VCaP (cell line): ENCODE data around the gene DDX19B.
"Not testable (repeated sequence)": the region's sequence is repeated elsewhere in the genome, so short reads cannot be mapped to it uniquely, and the experiment has no call there.

ENCODE experiments used
- H3K27ac ChIP-seq: fragments of 450-650 bp; 2 replicates; pipeline ENCODE4 v1.5.1; 2017
- CTCF ChIP-seq: fragments of 450-650 bp; conservative IDR thresholded peaks from 2 replicates; pipeline ENCODE4 v1.5.1; 2017; ENCODE audit warnings: mild to moderate bottlenecking, moderate library complexity

The DDX19B gene

DNA sequence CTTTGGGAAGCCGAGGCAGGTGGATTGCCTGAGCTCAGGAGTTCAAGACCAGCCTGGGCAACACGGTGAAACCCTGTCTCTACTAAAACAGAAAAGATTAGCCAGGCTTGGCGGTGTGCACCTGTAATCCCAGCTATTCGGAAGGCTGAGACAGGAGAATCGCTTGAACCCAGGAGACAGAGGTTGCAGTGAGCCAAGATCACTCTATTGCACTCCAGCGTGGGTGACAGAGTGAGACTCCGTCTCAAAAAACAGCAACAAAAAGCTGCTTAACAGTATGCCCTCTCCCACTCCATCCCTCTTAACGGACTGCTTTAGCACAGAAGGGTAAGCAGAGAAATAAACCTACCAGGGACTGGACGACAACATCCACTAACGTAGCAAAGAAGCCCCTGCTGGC is 31.1 kb upstream of the DDX19B start:
- not testable (repeated sequence) for H3K27ac ChIP-seq
- peak; percentile 29; the same call in 1 of the 2 replicates for TF ChIP-seq CTCF

DNA sequence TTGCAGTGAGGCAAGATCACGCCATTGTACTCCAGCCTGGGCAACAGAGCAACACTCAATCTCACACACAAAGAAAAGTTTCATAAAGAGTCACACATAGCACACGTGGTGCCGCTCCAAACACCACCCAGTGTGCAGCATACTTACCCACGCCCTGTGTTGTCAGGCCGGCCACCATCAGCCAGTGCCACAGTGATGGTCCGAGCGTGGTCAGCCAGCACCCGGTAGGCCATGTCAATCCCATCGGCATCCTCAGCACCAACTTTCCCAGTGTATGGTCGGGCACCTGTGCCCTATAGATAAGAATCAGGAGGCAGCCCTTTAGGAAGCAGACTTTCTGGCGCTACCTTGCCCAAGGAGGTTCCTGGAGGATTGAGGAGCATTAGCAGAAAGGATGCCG is 29.5 kb upstream of the DDX19B start:
- no peak for TF ChIP-seq CTCF
- H3K27ac ChIP-seq: no peak overlapping the region

- no peak for TF ChIP-seq CTCF
- H3K27ac ChIP-seq: no peak overlapping the region
Observed at GRCh38 chr16:70270176-70270575, 28.8 kb upstream of the DDX19B start.

GRCh38 chr16:70271696-70272095 is 27.3 kb upstream of the DDX19B start:
- H3K27ac ChIP-seq: no peak overlapping the region
- TF ChIP-seq CTCF: no peak

DNA sequence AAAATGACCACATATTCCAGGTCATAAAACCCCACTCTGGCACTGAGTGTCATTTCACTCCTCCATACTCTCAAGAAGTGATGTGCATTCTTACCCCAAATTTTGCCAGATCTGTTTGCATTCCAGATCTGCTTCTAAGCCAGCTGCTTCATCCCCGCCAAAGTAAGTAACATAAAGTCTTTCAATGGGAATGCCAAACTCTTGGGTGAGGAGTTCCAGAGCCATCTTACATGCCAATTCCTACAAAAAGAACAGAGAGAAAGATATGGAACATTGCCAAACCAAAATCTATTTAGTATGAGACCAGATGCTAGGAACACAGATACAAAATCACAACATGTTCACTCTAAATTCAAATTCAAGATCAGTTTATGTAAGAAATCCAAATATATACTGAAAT is 22.6 kb upstream of the DDX19B start:
- no peak for TF ChIP-seq CTCF
- no peak overlapping the region for H3K27ac ChIP-seq

DNA sequence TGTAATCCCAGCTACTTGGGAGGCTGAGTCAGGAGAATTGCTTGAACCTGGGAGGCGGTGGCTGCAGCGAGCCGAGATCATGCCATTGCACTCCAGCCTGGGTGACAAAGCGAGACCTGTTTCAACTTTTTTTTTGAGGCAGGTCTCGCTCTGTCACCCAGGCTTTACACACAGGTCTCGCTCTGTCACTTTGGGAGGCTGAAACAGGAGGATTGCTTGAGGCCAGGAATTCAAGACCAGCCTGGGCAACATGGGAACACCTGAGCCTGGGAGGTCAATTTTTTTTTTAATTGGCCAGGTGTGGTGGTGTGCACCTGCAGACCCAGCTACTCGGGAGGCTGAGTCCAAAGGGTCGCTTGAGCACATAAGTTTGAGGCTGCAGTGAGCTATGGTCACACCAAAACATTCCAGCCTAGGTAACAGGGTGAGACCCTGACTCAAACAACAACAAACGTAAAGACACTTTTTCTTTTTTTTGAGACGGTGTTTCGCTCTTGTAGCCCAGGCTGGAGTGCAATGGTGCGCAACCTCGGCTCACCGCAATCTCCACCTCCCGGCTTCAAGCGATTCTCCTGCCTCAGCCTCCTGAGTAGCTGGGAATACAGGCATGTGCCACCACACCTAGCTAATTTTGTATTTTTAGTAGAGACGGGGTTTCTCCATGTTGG is 11.5 kb upstream of the DDX19B start:
- H3K27ac ChIP-seq: peak overlapping the region; percentile 91

GRCh38 chr16:70289229-70290094 is 9.5 kb upstream of the DDX19B start, which contains the start of gene AARS1:
AARS1 (minus strand) TSS chr16:70289506; CDS start chr16:70282763, 6,743 bp downstream.
- no peak for TF ChIP-seq CTCF
- peak within 1 kb of the TSS; percentile 91 for H3K27ac ChIP-seq
